Measurements from ENCODE around the gene DSG2.

The DSG2 gene

DNA sequence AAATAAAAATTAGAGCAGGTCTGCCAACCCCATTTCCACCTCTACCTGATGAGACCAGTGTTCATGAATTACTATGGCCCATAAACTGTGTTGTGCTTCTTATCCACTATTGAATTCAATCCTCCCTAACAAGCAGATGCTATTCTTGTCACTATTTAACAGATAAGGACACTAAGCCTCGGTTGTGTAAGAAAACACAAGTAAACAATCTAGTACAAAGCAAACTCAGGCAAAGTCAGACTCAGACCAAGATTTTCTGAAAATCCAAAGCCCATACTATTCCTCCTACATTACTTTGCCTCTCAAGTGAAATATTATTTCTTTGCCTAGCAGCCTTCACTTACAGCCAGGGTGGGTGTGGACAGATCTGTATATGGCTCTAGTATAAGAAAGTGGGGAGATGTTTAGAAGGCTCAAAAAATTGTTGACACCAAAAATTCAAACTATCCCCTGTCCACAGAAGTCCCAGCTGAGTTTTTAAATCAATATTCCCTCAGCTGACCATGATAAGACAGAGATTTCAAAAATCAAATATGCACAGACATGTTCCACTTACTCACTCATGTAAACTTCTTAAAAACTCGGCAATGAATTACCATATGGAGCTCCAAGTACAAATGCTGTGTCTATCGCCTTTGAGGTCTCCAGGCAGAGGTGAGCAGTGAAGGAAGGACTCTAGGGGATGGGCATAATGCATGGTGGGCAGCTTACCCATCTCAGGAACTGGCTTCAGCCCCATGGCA lies 77.7 kb downstream of the DSG2 start:
- TF ChIP-seq MYC (IDR thresholded peaks at IDR 0.05; ENCODE audit: low read depth, low read length) (no peak), POLR2A (IDR thresholded peaks at IDR 0.05; ENCODE audit: extremely low read depth, insufficient read length) (no peak)
- TF ChIP-seq, protein P1, sequence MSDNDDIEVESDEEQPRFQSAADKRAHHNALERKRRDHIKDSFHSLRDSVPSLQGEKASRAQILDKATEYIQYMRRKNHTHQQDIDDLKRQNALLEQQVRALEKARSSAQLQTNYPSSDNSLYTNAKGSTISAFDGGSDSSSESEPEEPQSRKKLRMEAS (IDR thresholded peaks at IDR 0.05; ENCODE audit: low read depth, low read length) = no peak
- TF ChIP-seq, protein P2, sequence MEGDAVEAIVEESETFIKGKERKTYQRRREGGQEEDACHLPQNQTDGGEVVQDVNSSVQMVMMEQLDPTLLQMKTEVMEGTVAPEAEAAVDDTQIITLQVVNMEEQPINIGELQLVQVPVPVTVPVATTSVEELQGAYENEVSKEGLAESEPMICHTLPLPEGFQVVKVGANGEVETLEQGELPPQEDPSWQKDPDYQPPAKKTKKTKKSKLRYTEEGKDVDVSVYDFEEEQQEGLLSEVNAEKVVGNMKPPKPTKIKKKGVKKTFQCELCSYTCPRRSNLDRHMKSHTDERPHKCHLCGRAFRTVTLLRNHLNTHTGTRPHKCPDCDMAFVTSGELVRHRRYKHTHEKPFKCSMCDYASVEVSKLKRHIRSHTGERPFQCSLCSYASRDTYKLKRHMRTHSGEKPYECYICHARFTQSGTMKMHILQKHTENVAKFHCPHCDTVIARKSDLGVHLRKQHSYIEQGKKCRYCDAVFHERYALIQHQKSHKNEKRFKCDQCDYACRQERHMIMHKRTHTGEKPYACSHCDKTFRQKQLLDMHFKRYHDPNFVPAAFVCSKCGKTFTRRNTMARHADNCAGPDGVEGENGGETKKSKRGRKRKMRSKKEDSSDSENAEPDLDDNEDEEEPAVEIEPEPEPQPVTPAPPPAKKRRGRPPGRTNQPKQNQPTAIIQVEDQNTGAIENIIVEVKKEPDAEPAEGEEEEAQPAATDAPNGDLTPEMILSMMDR (IDR thresholded peaks at IDR 0.05; ENCODE audit: low read depth, low read length) = no peak
- no peak for DNase-seq (ENCODE audit: low read depth)

DNA sequence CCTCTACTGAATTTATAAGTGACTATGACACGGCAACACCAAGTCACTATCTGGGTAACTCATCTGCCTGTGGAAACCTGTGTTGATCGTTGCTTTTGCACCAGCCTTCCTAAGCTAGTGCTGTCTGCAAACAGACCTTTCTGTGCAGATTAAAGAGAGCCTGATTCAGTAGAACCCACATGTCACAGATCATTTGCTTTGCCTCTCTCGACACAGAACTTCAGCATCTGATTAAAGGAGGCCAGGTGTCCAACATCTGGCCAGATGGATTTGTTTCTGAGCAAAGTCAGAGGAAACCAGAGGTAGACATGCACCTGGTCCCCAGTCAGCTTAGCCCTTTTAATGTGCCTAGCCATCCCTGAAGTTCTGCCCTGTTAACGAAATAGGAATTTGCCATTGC lies 78.7 kb downstream of the DSG2 start:
- DNase-seq (ENCODE audit: low read depth) = no peak
- no peak overlapping the region for H3K4me3 ChIP-seq (ENCODE audit: low read depth, low read length)
- TF ChIP-seq, protein P2 (IDR thresholded peaks at IDR 0.05; ENCODE audit: low read depth, low read length) = no peak
- TF ChIP-seq, protein P1 (IDR thresholded peaks at IDR 0.05; ENCODE audit: low read depth, low read length) = no peak
- TF ChIP-seq POLR2A (IDR thresholded peaks at IDR 0.05; ENCODE audit: extremely low read depth, insufficient read length) (no peak), MYC (IDR thresholded peaks at IDR 0.05; ENCODE audit: low read depth, low read length) (no peak)

More for the DNA sequence above, 77.7 kb downstream of the DSG2 start:
- no peak overlapping the region for H3K4me3 ChIP-seq (ENCODE audit: low read depth, low read length)

DNA sequence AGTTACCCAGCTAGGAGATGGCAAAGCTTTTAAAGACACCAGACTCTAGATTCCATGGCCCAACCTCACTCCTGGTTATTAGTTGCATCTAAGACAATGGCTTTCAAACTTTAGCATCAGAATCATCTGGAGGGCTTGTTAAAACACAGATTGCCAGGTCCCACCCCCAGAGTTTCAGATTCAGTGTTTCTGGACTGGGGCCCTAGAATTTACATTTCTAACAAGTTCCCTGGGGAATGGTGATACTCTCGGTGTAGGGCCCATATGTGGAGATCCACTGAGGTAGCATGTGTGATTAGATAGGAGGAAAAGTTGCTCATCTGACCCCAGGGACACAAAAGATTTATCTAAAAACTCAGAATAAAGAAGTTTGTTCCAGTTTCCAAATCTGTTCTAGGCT lies 79.2 kb downstream of the DSG2 start:
- DNase-seq (ENCODE audit: low read depth) = no peak
- no peak for TF ChIP-seq MYC (IDR thresholded peaks at IDR 0.05; ENCODE audit: low read depth, low read length)
- TF ChIP-seq, protein P1 (IDR thresholded peaks at IDR 0.05; ENCODE audit: low read depth, low read length) = no peak
- no peak overlapping the region for H3K4me3 ChIP-seq (ENCODE audit: low read depth, low read length)

DNA sequence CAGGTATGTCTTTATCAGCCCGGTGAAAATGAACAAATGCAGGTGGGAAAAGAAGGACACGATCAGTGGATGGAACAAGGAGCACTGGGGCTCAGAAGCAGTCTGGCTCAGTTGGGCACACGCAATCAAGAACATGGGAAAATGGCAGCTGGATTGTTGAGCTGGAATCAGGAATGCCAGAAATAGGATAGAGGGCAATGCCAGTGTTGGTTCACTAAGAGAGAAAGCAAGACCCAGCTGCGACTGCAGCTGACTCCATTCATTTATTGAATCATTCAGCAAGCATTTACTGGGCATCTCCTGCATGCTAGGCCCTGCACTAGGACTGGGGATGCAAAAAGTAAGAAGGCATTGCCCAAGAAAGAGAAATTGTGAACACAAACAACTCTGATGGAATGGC lies 80.1 kb downstream of the DSG2 start:
- TF ChIP-seq, protein P2 (IDR thresholded peaks at IDR 0.05; ENCODE audit: low read depth, low read length) = no peak
- TF ChIP-seq MYC (IDR thresholded peaks at IDR 0.05; ENCODE audit: low read depth, low read length) = no peak
- TF ChIP-seq POLR2A (IDR thresholded peaks at IDR 0.05; ENCODE audit: extremely low read depth, insufficient read length) = no peak
- TF ChIP-seq, protein P1 (IDR thresholded peaks at IDR 0.05; ENCODE audit: low read depth, low read length) = no peak
- DNase-seq (ENCODE audit: low read depth) = no peak

DNA sequence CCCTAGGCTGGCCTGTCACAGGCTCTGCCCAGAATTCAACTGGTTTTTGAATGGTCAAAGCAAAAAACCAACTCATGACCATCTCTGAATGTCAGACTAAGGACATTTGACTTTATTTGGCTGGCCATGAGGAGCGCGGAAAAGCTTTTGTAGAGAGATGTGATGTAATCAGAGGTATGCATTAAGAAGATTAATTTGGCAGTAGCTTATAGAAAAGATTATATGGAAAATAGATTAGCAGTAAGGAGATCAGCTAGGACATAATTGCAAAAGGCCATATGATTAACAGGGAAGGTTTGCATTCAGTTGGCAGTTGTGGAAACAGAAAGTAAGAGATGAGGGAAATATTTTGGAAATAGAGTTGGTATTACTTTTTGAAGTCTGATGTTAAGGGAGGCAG lies 81.4 kb downstream of the DSG2 start:
- TF ChIP-seq, protein P1 (IDR thresholded peaks at IDR 0.05; ENCODE audit: low read depth, low read length) = no peak
- TF ChIP-seq POLR2A (IDR thresholded peaks at IDR 0.05; ENCODE audit: extremely low read depth, insufficient read length) (no peak), MYC (IDR thresholded peaks at IDR 0.05; ENCODE audit: low read depth, low read length) (no peak)
- TF ChIP-seq, protein P2 (IDR thresholded peaks at IDR 0.05; ENCODE audit: low read depth, low read length) = no peak
- no peak overlapping the region for H3K4me3 ChIP-seq (ENCODE audit: low read depth, low read length)
- no peak for DNase-seq (ENCODE audit: low read depth)

More for the DNA sequence above, 80.1 kb downstream of the DSG2 start:
- H3K4me3 ChIP-seq (ENCODE audit: low read depth, low read length) = no peak overlapping the region

DNA sequence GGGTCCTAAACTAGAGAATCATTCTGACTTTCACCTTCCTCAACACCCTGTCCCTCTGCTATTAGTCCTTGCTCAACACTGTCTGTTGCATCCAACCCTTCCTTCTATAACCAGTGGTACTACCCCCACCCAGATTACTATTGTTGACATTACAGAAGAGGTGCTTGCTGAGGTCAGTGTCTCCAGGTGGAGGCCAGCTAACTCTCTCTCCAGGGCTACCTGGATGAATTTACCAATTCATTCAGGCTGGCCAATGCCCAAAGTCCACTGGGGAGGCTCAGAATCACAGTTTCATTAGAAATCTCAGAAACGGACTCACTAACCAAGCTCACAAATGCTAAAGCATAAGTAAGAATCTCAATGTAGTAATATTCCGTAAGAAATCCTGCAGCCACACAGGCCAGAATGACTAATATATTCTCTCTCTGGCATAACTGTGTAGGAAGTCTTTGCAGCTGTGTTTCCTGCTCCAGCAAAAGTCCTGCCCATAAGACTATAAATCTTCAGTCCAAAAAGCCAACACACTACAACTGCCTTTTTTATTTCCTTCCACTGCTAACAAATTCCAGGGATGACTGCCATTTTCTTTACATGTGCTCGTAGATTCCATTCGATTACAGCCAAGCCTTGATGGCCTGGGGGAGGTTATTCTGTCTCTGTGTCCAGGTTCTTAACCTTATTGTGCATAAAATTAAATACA lies 83.7 kb downstream of the DSG2 start:
- DNase-seq (ENCODE audit: low read depth) = no peak
- H3K4me3 ChIP-seq (ENCODE audit: low read depth, low read length) = no peak overlapping the region
- TF ChIP-seq, protein P2 (IDR thresholded peaks at IDR 0.05; ENCODE audit: low read depth, low read length) = no peak
- TF ChIP-seq, protein P1 (IDR thresholded peaks at IDR 0.05; ENCODE audit: low read depth, low read length) = no peak
- TF ChIP-seq POLR2A (IDR thresholded peaks at IDR 0.05; ENCODE audit: extremely low read depth, insufficient read length) = no peak
- no peak for TF ChIP-seq MYC (IDR thresholded peaks at IDR 0.05; ENCODE audit: low read depth, low read length)

All from NB4 (cell line).